ENCODE data around the gene SULT1C4. TPM values are rescaled to one million over a fixed set of nuclear protein-coding genes. Genes with fewer than 3 reads are reported as not detected.

Gene SULT1C4
- total RNA-seq, 3 donors from 2014 or later (not counting 1 experiment from before 2014, with no cell fraction given) = not detected

- H3K27ac Mint-ChIP-seq = no peak overlapping the region
Measured at GRCh38 chr2:108367561-108368175, 10.1 kb upstream of the SULT1C4 start.

GRCh38 chr2:108369153-108369552 is 8.6 kb upstream of the SULT1C4 start:
- no peak for ATAC-seq
- Histone ChIP-seq H3K27me3 (ENCODE audit: control insufficient read depth, insufficient read depth, low read length) (no peaks in the 10 kb centered on the region), H3K9me3 (ENCODE audit: control insufficient read depth, insufficient read depth, low read length) (no peaks in the 10 kb centered on the region), H3K27ac (ENCODE audit: low read length) (no peak overlapping the region), H3K36me3 (ENCODE audit: control insufficient read depth, insufficient read depth, low read length) (no peaks in the 10 kb centered on the region), H3K4me1 (ENCODE audit: control insufficient read depth, insufficient read depth, low read length) (no peaks in the 10 kb centered on the region), H3K4me3 (ENCODE audit: low read length) (no peak overlapping the region)
- Mint-ChIP-seq H3K36me3 (no peaks in the 10 kb centered on the region), H3K27me3 (ENCODE audit: low read depth in 2 of 2) (peaks cover 5 to 13% of the 10 kb centered on the region in 2 donors), H3K4me3 (no peak overlapping the region), H3K27ac (no peak overlapping the region), H3K9me3 (no peaks in the 10 kb centered on the region), H3K4me1 (no peaks in the 10 kb centered on the region)
- TF ChIP-seq, protein P1, sequence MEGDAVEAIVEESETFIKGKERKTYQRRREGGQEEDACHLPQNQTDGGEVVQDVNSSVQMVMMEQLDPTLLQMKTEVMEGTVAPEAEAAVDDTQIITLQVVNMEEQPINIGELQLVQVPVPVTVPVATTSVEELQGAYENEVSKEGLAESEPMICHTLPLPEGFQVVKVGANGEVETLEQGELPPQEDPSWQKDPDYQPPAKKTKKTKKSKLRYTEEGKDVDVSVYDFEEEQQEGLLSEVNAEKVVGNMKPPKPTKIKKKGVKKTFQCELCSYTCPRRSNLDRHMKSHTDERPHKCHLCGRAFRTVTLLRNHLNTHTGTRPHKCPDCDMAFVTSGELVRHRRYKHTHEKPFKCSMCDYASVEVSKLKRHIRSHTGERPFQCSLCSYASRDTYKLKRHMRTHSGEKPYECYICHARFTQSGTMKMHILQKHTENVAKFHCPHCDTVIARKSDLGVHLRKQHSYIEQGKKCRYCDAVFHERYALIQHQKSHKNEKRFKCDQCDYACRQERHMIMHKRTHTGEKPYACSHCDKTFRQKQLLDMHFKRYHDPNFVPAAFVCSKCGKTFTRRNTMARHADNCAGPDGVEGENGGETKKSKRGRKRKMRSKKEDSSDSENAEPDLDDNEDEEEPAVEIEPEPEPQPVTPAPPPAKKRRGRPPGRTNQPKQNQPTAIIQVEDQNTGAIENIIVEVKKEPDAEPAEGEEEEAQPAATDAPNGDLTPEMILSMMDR (IDR thresholded peaks at IDR 0.05) = no peak
- 91% methylated on average over 2 of the region's 2 CpGs for WGBS (ENCODE audit: insufficient coverage)
- intact Hi-C loops (cut with micrococcal nuclease) = no loop called here
- DNase-seq = no peak

More at GRCh38 chr2:108367561-108368175, 10.1 kb upstream of the SULT1C4 start:
- ATAC-seq (no peak), DNase-seq (no peak)
- intact Hi-C loops (cut with micrococcal nuclease) = no loop called here
- H3K27me3 ChIP-seq (ENCODE audit: control insufficient read depth, insufficient read depth, low read length) = no peaks in the 10 kb centered on the region
- Mint-ChIP-seq H3K9me3 (no peaks in the 10 kb centered on the region), H3K4me1 (no peaks in the 10 kb centered on the region), H3K36me3 (no peaks in the 10 kb centered on the region), H3K27me3 (ENCODE audit: low read depth in 2 of 2) (peaks cover 9 to 20% of the 10 kb centered on the region in 2 donors), H3K4me3 (no peak overlapping the region)
- TF ChIP-seq, protein P1 (IDR thresholded peaks at IDR 0.05) = no peak
- no peak overlapping the region for H3K4me3 ChIP-seq (ENCODE audit: low read length)
- WGBS (ENCODE audit: insufficient coverage) = 100% methylated on average over 1 of the region's 2 CpGs
- no peaks in the 10 kb centered on the region for H3K4me1 ChIP-seq (ENCODE audit: control insufficient read depth, insufficient read depth, low read length)
- H3K27ac ChIP-seq (ENCODE audit: low read length) = no peak overlapping the region
- H3K36me3 ChIP-seq (ENCODE audit: control insufficient read depth, insufficient read depth, low read length) = no peaks in the 10 kb centered on the region
- no peaks in the 10 kb centered on the region for H3K9me3 ChIP-seq (ENCODE audit: control insufficient read depth, insufficient read depth, low read length)

- Mint-ChIP-seq H3K36me3 (no peaks in the 10 kb centered on the region), H3K9me3 (no peaks in the 10 kb centered on the region), H3K27ac (no peak overlapping the region), H3K4me1 (no peaks in the 10 kb centered on the region), H3K27me3 (ENCODE audit: low read depth in 2 of 2) (peaks cover 4 to 5% of the 10 kb centered on the region in 2 donors), H3K4me3 (no peak overlapping the region)
- H3K9me3 ChIP-seq (ENCODE audit: control insufficient read depth, insufficient read depth, low read length) = no peaks in the 10 kb centered on the region
- H3K4me3 ChIP-seq (ENCODE audit: low read length) = no peak overlapping the region
- WGBS (ENCODE audit: insufficient coverage) = no CpG with 5 or more reads among the region's 2 CpGs
- intact Hi-C loops (cut with micrococcal nuclease) = no loop called here
- H3K27ac ChIP-seq (ENCODE audit: low read length) = no peak overlapping the region
- DNase-seq (no peak), ATAC-seq (no peak)
- no peaks in the 10 kb centered on the region for H3K36me3 ChIP-seq (ENCODE audit: control insufficient read depth, insufficient read depth, low read length)
- TF ChIP-seq, protein P1 (IDR thresholded peaks at IDR 0.05) = no peak
- H3K27me3 ChIP-seq (ENCODE audit: control insufficient read depth, insufficient read depth, low read length) = no peaks in the 10 kb centered on the region
- H3K4me1 ChIP-seq (ENCODE audit: control insufficient read depth, insufficient read depth, low read length) = no peaks in the 10 kb centered on the region
Measured at GRCh38 chr2:108370080-108370479, 7.7 kb upstream of the SULT1C4 start.

- H3K4me3 ChIP-seq (ENCODE audit: low read length) = no peak overlapping the region
- Mint-ChIP-seq H3K9me3 (no peaks in the 10 kb centered on the region), H3K27ac (no peak overlapping the region), H3K4me1 (no peaks in the 10 kb centered on the region), H3K36me3 (no peaks in the 10 kb centered on the region), H3K4me3 (no peak overlapping the region), H3K27me3 (ENCODE audit: low read depth in 2 of 2) (no peaks in the 10 kb centered on the region)
- H3K27ac ChIP-seq (ENCODE audit: low read length) = no peak overlapping the region
- no peaks in the 10 kb centered on the region for H3K27me3 ChIP-seq (ENCODE audit: control insufficient read depth, insufficient read depth, low read length)
- no peak for DNase-seq
- no peaks in the 10 kb centered on the region for H3K36me3 ChIP-seq (ENCODE audit: control insufficient read depth, insufficient read depth, low read length)
- ATAC-seq = no peak
- H3K4me1 ChIP-seq (ENCODE audit: control insufficient read depth, insufficient read depth, low read length) = peaks cover 3% of the 10 kb centered on the region
- intact Hi-C loops (cut with micrococcal nuclease) = no loop called here
- H3K9me3 ChIP-seq (ENCODE audit: control insufficient read depth, insufficient read depth, low read length) = no peaks in the 10 kb centered on the region
- 94% methylated on average over 4 of the region's 4 CpGs for WGBS (ENCODE audit: insufficient coverage)
- TF ChIP-seq, protein P1 (IDR thresholded peaks at IDR 0.05) = no peak
Measured at GRCh38 chr2:108376774-108377173, 980 bp upstream of the SULT1C4 start.

All from natural killer cell (primary cell).